Panc1 (cell line): ENCODE data around the gene RPN2. TPM values are rescaled to one million over a fixed set of nuclear protein-coding genes. Genes with fewer than 3 reads are reported as not detected.

Source experiments
- ATAC-seq: fragments of 200-7000 bp; cut with Tn5 transposase; 2 replicates; pipeline ENCODE4 v1.9.1; 2020; ENCODE audit warnings: mild to moderate bottlenecking, moderate library complexity
- BruUV-seq: library from RNA; stranded (reverse); fragments of 400-500 nt; replicated peaks from 2 replicates; lab custom pipeline; 2021; lab: Mats Ljungman, UMichigan
- CTCF ChIA-PET: fragments of 300-600 bp; sonication (Branson Sonifier 250); formaldehyde crosslinking; loops from one replicate; lab custom pipeline; 2022; ENCODE audit warnings: antibody characterized with exemption; lab: Charles Lee
- POLR2A ChIA-PET: fragments of 300-600 bp; sonication (Branson Sonifier 250); formaldehyde crosslinking; loops from one replicate; lab custom pipeline; 2022; ENCODE audit warnings: antibody characterized with exemption; lab: Charles Lee
- DNase-seq: peaks from one replicate; pipeline ENCODE4 v3.0.0-alpha.2; 2010; ENCODE audit warnings: low read depth, low spot score
- H3K27ac ChIP-seq: 2 replicates; pipeline ENCODE4 v1.5.1; 2011; ENCODE audit warnings: mild to moderate bottlenecking, low read length, inconsistent platforms
- H3K27me3 ChIP-seq: fragments of 200-500 bp; sonication (Bioruptor generic); 2 replicates; pipeline ENCODE4 v1.6.0; 2014; ENCODE audit warnings: low read length, inconsistent platforms; ENCODE audit not compliant: control insufficient read depth, insufficient read depth
- H3K36me3 ChIP-seq: fragments of 200-500 bp; sonication (Bioruptor generic); 2 replicates; pipeline ENCODE4 v1.5.1; 2014; ENCODE audit warnings: inconsistent platforms, mild to moderate bottlenecking, low read length, moderate library complexity; ENCODE audit not compliant: control insufficient read depth, insufficient read depth
- H3K4me1 ChIP-seq: 2 replicates; pipeline ENCODE4 v1.5.1; 2011; ENCODE audit warnings: inconsistent platforms, mild to moderate bottlenecking, low read length, moderate library complexity; ENCODE audit not compliant: control insufficient read depth, insufficient read depth
- H3K4me3 ChIP-seq, 2 experiments: 2 replicates each; pipeline ENCODE4 v1.5.1; 2011 to 2012; ENCODE audit warnings: low read depth in 2 of 2, low read length in 2 of 2, mild to moderate bottlenecking in 2 of 2, inconsistent platforms in 1 of 2, moderate library complexity in 1 of 2
- H3K9me3 ChIP-seq: fragments of 200-500 bp; sonication (Bioruptor generic); 2 replicates; pipeline ENCODE4 v1.5.1; 2014; ENCODE audit warnings: low read depth, mild to moderate bottlenecking, inconsistent platforms, low read length, moderate library complexity; ENCODE audit not compliant: control insufficient read depth, insufficient read depth
- POLR2AphosphoS5 ChIP-seq: IDR thresholded peaks from 2 replicates; pipeline ENCODE4 v1.6.1; 2012; ENCODE audit warnings: mild to moderate bottlenecking, low read depth, low read length, moderate library complexity
- SIN3A ChIP-seq: IDR thresholded peaks from 2 replicates; pipeline ENCODE4 v1.6.1; 2012; ENCODE audit warnings: low read depth, mild to moderate bottlenecking, low read length, moderate library complexity, borderline replicate concordance; ENCODE audit not compliant: insufficient read depth
- TCF7L2 ChIP-seq: IDR thresholded peaks from 2 replicates; pipeline ENCODE4 v1.6.1; 2011; ENCODE audit warnings: mild to moderate bottlenecking, low read depth, low read length, inconsistent platforms
- in situ Hi-C: cut with HindIII; loops from 2 replicates; pipeline ENCODE4 v1.10.0; 2016; ENCODE audit warnings: low sequenced_read_pairs, low pct_unique_long_range_greater_than_20kb
- intact Hi-C: fragments of 100-400 bp; cut with micrococcal nuclease; formaldehyde crosslinking; loops from one replicate; pipeline ENCODE4 v1.10.0; 2022; ENCODE audit not compliant: unreplicated experiment
- total RNA-seq: library from RNA; stranded (reverse); gene quantifications from one replicate; pipeline ENCODE4 v1.2.1, GENCODE V29; 2021; ENCODE audit not compliant: unreplicated experiment
- TF ChIP-seq, protein P1 (sequence below): fragments of 450-650 bp; IDR thresholded peaks from 2 replicates; pipeline ENCODE4 v1.5.1; 2017; ENCODE audit warnings: mild to moderate bottlenecking
- TF ChIP-seq, protein P2 (sequence below), 2 experiments: IDR thresholded peaks; 2 replicates each; pipeline ENCODE4 v1.6.1; 2011 to 2012; ENCODE audit warnings: low read depth in 2 of 2, control low read depth in 1 of 2, low read length in 1 of 2, mild to moderate bottlenecking in 1 of 2, moderate library complexity in 1 of 2; ENCODE audit not compliant: insufficient read depth in 1 of 2

The RPN2 gene
- total RNA-seq, 1 experiment from 2014 or later: 250 TPM

DNA sequence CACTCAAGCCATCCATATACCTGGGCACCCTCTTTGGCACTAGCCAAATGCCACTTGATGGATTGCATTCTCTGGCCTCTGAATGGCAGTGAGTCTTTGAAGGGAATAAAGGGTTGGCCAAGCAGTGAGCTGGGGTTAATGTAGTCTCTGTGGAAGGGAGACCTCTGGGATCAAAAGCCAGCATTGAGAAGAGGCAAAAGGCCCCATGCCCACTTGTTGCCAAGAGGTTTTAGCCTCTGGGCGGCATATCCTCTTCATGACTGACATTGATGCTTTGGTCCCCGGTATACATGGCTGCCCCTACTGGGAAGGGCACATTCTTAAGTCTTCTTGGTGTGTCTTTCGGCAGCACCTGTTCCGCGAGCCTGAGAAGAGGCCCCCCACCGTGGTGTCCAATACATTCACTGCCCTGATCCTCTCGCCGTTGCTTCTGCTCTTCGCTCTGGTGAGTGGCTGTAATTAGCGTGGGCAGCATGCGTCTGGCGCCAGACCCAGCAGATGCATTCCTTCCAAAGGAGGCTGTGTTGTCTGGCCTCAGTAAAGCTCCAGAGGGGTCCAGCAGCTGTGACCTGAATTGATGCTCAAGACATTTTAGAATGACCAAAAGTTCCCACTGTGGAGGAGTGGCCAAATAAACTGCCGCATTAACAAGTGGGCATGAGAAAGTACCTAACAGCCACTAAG lies 53.0 kb downstream of the RPN2 start:
- CTCF ChIA-PET: interaction anchor here (0.6 kb wide), 1 partner anchor 658 kb away, joined by 4 read pairs; no protein-coding TSS in a partner anchor
- BruUV-seq: no TSS peak
- no peak for DNase-seq

GRCh38 chr20:37233548-37234253 lies 54.6 kb downstream of the RPN2 start:
- CTCF ChIA-PET: no interaction called here

More for the DNA sequence above, 53.0 kb downstream of the RPN2 start:
- Histone ChIP-seq H3K4me3 (no peak overlapping the region), H3K27ac (no peak overlapping the region), H3K27me3 (no peaks in the 10 kb centered on the region), H3K36me3 (peaks cover 51% of the 10 kb centered on the region), H3K4me1 (no peaks in the 10 kb centered on the region), H3K9me3 (no peaks in the 10 kb centered on the region)
- in situ Hi-C loops: no loop called here
- TF ChIP-seq, protein P1, sequence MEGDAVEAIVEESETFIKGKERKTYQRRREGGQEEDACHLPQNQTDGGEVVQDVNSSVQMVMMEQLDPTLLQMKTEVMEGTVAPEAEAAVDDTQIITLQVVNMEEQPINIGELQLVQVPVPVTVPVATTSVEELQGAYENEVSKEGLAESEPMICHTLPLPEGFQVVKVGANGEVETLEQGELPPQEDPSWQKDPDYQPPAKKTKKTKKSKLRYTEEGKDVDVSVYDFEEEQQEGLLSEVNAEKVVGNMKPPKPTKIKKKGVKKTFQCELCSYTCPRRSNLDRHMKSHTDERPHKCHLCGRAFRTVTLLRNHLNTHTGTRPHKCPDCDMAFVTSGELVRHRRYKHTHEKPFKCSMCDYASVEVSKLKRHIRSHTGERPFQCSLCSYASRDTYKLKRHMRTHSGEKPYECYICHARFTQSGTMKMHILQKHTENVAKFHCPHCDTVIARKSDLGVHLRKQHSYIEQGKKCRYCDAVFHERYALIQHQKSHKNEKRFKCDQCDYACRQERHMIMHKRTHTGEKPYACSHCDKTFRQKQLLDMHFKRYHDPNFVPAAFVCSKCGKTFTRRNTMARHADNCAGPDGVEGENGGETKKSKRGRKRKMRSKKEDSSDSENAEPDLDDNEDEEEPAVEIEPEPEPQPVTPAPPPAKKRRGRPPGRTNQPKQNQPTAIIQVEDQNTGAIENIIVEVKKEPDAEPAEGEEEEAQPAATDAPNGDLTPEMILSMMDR: no peak
- TF ChIP-seq TCF7L2: no peak
- TF ChIP-seq, protein P2, sequence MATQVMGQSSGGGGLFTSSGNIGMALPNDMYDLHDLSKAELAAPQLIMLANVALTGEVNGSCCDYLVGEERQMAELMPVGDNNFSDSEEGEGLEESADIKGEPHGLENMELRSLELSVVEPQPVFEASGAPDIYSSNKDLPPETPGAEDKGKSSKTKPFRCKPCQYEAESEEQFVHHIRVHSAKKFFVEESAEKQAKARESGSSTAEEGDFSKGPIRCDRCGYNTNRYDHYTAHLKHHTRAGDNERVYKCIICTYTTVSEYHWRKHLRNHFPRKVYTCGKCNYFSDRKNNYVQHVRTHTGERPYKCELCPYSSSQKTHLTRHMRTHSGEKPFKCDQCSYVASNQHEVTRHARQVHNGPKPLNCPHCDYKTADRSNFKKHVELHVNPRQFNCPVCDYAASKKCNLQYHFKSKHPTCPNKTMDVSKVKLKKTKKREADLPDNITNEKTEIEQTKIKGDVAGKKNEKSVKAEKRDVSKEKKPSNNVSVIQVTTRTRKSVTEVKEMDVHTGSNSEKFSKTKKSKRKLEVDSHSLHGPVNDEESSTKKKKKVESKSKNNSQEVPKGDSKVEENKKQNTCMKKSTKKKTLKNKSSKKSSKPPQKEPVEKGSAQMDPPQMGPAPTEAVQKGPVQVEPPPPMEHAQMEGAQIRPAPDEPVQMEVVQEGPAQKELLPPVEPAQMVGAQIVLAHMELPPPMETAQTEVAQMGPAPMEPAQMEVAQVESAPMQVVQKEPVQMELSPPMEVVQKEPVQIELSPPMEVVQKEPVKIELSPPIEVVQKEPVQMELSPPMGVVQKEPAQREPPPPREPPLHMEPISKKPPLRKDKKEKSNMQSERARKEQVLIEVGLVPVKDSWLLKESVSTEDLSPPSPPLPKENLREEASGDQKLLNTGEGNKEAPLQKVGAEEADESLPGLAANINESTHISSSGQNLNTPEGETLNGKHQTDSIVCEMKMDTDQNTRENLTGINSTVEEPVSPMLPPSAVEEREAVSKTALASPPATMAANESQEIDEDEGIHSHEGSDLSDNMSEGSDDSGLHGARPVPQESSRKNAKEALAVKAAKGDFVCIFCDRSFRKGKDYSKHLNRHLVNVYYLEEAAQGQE (IDR thresholded peaks at IDR 0.05; ENCODE audit: insufficient read depth in 1 of 2, low read depth in 2 of 2, low read length in 1 of 2): no peak
- TF ChIP-seq SIN3A: no peak
- no peak for TF ChIP-seq POLR2AphosphoS5
- intact Hi-C loops: no loop called here
- POLR2A ChIA-PET: no interaction called here
- no peak for ATAC-seq

More at GRCh38 chr20:37233548-37234253, 54.6 kb downstream of the RPN2 start:
- no peaks in the 10 kb centered on the region for H3K9me3 ChIP-seq
- DNase-seq (no peak), ATAC-seq (no peak)
- in situ Hi-C loops: no loop called here
- no peaks in the 10 kb centered on the region for H3K4me1 ChIP-seq
- TF ChIP-seq SIN3A: no peak
- TF ChIP-seq, protein P2 (IDR thresholded peaks at IDR 0.05; ENCODE audit: insufficient read depth in 1 of 2, low read depth in 2 of 2, low read length in 1 of 2): no peak
- no peak for TF ChIP-seq POLR2AphosphoS5
- TF ChIP-seq TCF7L2: no peak
- TF ChIP-seq, protein P1: no peak
- no peak overlapping the region for H3K27ac ChIP-seq
- no TSS peak for BruUV-seq
- intact Hi-C loops: no loop called here
- H3K27me3 ChIP-seq: no peaks in the 10 kb centered on the region
- POLR2A ChIA-PET: no interaction called here
- H3K36me3 ChIP-seq: peaks cover 41% of the 10 kb centered on the region
- H3K4me3 ChIP-seq: no peak overlapping the region
